AML-193 (cell line): ENCODE measurements around the gene C21orf91.

Experiments
- DNase-seq, 2 experiments: peaks; one replicate each; lab custom pipeline; 2025; lab: John Stamatoyannopoulos, UW

Gene C21orf91

DNA sequence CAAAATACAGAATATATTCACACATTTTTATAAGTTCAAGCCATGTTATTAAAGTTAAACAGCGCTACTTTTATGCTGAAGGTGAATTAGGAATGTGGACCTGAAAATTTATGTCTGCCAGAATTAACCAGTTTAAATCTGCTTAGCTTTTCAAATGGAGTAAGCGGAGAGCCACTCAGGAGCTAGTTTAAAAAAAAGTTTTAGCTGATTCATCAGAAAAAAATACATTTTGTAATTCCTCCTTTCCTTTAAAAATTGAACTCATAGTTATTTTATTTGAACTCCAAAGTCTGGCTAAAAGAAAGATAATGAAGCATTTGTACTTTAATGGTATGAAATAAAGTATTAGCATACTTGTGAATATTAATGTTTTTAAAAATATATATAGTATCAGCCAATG lies 21.2 kb downstream of the C21orf91 start:
- DNase-seq, result no peak

DNA sequence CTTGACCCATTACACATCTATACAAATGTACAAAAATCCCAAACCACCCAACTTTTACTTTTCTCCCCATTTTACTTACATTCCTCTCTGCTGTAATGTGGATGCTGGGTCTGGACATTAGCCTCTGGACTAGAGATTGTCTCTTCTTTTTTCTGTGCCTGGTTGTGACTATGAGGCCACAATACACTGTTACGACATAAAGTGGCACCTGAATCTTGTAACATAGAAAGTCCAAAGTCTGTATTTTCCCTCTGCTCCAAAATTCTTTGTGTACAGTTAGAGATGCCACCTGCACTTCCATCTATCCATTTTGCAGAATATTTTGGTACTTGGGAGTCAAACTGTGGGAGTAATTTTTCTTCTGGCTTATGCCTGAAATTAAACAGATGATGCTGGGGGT lies 22.7 kb downstream of the C21orf91 start:
- no peak for DNase-seq

DNA sequence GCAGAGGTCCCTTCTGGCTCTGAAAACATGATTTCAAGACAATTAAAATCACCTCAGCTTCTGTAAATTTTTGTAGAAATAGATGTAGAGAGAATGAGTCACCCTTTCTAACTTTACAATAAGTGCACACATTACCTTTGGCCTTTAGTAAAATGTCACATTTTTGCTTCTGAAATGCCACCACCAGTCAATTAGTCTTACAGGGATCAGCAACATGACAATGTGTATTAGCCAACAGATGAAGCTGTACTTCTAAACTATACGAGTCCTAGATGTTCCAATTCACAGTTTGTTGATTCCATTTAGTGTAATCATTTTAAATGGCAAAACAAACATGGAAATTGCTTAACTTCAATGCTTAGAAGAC lies 23.1 kb downstream of the C21orf91 start:
- DNase-seq, result no peak

DNA sequence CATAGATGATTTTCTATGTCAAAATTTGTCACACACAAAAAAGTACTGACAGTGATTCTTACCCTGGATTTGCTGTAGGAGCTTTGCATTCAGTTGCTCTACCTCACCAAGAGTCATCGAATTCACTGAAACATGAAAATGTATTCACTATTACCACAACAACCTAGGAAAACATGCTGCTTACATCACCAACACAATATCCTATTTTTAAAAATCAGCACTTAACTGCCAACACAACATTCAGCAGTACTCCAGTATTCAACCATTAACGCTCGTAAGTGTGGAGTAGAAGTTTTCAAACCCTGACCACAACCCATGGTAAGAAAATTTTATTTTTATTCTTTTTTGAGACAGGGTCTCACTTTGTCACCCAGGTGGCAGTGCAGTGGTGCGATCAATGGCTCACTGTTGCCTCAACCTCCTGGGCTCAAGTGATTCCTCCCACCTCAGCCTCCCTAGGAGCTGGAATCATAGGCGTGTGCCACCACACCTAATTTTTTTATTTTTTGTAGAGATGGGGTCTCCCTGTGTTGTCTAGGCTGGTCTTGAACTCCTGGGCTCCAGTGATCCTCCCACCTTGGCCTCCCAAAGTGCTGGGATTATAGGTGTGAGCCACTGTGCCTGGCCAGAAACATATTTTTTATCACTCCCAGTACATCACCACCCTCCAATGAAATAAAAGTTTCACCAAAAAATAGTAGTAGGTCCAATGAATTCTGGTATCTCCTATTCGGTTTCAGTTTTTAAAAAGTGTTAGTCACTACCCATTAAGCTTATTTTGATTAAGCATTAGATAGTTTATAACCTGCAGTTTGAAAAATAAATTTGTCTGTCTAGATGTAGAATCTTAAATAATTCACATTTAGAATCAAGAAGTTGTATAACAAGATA lies 23.8 kb downstream of the C21orf91 start:
- DNase-seq, result no peak

DNA sequence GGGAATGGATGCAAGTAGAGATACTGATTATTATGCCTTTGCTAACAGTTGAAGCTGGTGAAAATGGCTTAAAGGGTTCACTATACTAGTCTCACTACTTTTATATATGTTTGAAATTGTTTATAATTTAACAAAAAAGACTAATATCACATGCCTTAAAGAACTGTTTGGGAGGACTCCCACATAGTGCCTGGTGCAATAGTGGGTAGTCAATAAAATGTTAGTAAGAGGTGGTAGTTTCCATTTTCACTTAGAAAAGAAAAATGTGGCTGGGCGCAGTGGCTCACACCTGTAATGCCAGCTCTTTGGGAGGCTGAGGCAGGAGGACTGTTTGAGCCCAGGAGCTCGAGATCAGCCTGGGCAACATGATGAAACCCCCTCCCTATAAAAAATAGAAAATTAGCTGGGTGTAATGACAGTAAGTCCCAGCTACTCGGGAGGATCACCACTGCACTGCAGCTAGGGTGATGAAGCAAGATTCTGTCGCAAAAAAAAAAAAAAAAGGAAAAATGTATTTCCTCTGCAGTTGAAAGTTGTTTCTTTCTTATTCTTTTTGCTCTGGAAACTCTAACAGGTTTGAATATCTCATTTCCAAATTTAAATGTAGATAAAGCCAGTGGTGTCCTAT lies 24.5 kb downstream of the C21orf91 start:
- DNase-seq, result no peak

DNA sequence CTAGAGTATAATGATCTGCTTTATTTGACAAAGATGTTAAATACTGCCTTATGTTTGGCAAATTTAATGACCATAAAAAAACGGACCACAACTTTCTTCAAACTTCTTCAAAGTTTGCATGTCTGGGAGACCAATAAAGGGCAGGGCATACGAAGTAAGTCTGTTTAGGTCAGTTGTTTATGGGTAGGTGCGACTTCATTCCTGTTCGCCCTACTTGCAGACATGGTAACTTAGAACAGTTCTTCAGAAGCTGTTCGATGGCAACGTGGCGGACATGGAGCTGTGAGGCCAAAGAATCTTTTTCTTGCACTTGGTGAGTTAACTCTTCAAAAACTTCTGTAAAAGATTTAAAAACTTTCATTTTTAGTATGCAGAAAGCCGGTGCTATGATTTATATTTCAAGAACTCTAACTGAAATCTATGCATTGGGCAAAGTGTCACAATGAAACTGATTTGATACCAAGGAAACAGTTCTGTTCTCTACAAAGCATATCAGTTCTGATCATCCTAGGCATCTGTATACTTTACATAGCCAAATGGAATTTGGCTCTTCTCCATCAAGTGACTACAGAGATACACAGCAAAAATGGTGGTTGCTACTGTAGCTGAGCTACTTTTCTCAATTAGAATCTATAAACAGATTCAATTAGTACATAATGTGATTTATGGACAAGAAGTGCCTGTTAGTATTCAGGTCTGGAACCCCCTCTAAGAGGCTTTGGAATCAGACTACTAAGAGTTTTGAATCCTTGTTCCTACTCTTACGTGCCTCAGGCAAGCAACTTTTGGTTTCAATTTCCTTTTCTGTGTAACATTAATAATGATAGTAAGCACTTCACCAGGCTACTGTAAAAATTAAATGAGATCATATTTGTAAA lies 25.7 kb downstream of the C21orf91 start:
- no peak for DNase-seq

DNA sequence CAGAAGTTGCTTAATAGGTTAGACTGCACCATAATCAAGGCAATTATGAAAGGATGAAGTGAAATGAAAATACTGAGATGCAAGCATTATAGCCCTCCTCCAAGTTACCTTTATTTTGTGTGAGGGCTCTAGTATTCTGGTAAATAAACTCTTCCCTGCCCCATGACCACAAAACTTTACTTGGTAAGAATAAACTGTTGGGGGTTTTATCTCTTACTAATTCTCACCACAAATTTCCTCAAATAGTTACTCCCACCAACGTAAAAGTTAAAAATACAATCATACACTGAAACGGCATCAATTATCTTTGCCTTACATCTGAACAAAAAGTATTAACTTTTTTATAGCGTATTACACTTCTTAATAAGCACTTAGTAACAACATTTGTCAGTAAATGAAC lies 29.5 kb downstream of the C21orf91 start:
- no peak for DNase-seq

DNA sequence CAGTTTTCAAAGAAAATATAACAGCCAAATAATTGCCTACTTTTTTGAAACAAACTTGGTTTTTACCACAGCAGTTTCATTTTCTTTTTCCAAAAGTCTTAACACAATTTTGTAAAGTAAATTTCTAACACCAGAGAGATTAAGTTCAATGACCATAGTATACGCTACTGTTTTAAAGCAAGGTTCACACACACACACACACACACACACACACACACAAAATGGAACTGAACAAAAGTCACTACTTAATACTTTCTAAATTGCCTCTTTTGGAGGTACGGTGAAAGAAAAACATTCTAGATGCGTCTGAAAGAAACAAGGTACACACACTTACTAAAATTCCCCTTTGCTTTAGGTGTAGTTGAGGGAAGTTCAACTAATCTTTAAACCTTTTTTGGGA lies 30.1 kb downstream of the C21orf91 start:
- DNase-seq, result no peak

DNA sequence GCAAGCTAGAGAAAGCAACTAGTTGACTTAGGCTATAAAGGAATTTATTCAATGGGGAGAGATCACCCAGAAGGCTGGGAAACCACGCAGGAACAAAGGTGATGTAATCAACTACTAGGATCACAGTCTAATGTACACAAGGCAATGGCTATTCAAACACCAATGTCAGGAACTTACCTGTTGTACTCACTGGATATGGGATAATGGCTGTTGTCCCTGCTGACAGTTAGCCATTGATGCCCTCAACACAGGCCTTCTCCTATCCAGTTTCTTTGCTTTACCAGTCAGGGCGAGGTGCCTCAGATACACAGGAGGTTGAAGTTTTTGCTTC lies 32.3 kb downstream of the C21orf91 start:
- no peak for DNase-seq

DNA sequence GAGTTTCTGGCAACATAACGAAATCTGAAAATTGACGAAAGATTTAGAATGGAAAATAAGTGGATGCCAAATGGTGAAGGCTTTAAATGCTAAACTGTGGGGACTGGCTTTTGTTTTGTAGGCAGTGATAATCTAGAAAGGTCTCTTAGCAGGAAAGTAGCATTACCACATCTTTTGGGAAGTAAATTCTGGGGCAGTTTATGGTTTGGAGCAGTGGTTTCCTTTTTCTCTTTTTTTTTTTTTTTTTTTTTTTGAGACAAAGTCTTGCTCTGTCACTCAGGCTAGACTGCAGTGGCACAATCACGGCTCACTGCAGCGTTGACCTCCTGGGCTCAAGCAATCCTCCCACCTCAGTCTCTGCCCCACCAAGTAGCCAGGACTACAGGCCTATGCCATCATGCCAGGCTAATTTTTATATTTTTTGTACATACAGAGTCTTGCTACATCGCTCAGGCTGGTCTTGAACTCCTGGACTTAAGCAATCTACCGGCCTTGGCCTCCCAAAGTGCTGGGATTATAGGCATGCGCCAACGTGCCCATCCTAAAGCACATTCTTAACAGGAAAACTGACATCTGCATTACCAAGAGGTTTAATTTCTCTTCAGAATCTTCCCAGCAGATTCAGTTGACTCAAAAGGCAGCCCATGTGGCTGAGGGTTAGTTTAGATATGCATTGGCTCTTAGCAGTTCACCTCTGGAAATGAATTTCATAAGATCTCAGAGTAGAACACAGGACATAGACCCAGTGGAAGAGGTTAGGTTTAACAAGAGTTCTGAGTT lies 32.9 kb downstream of the C21orf91 start:
- DNase-seq, result peak; percentile 15 to 22

DNA sequence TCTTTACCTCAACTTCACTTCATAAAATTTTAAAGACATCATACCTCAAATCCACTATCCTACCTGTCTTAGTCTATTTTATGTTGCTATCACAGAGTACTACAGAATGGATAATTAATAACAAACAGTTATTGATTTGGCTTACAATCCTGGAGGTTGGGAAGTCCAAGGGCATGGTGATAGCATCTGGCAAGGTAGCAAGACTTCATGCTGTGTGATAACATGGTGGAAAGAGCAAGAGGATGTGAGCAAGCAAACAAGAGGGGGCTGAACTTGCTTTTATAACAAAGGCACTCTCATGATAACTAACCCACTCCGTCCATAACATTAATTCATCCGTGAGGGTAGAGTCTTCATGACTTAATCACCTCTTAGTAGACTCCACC lies 33.8 kb downstream of the C21orf91 start:
- no peak for DNase-seq

DNA sequence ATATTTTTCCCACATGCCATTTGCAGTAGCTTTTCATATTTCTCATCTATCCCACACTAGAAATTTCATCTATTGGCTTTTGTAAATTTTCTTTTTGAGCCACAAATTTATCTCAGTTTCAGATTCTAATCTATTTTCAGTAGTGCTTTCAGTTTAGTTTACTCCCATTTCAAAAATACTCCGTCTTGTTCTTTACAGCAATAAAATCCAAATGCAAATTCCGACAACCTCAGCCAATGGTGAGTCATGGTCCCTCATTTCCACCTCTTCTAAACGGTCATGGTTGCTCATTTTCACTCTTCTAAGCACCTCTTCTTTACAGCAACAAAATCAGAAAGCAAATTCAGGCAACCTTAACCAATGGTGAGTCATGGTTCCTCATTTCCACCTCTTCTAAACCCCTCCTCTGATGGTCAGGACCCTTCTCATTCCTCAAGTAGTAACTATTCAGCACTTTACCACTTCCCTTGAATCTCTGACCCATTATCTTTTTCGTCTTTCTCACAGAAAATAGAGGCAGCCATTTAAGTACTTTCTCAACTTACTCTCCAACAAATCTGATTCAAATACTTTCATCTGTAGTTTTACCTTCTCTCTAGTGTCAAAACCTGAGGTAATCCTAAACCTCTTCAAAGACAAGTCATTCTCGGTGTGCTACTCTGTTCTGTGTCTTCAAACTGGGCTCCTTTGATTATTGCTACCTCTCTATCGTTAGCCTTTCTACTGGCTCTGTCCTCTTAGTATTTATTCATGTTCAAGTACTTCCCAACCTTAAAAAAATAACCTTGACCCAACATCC lies 34.4 kb downstream of the C21orf91 start:
- peak; percentile 24 to 28 for DNase-seq

DNA sequence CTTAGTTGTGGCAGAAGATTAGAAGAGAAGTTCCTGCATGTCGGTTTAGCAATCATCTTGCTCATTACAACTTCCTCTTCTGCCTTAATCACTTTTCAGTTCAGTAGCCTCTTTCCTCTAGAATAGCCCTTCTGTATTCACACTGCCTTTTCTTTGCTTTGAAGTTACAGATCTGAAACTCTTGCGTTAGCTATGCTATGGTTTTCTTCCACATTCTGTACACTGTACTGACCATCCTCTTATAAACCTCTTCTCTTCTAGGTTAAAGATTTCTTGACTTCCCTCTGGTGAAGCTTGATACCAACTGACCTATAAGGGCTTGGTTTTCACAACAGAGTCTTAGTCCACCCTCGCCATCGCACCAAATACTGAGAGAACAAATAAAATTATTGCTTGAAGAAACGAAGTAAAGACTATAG lies 35.0 kb downstream of the C21orf91 start:
- peak; percentile 87 to 89 for DNase-seq

DNA sequence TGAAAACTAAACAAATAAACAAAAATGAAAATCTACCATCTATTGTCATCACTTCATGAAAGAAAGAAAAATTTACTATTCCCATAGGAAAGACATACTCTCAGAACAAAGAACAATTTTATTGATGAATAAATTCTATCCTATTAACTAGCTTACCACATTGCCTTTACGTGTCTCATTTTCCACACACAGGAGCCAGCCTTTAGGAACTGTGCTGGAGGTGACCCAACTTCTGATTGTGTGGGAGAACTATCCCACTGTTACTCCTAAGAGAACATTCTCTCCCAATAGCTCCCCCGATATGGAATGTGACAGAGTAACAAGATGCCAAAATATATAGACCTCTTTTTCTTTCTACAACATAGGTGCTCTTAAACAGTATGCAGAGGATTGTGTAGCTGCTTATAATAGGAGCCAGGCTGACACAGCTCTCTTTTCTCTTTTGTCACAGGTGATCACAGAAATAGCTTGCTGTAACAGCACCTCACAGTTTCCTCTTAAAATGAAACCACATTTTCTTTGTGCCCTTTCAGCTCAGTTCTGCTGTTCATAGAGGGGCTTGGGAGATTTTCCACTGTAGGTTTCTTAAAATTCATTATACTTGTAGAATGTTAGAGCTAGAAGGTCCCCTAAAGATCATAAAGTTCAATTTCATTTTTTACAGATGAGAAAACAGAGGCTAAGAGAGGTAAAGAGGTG lies 35.5 kb downstream of the C21orf91 start:
- peak; percentile 61 to 77 for DNase-seq

DNA sequence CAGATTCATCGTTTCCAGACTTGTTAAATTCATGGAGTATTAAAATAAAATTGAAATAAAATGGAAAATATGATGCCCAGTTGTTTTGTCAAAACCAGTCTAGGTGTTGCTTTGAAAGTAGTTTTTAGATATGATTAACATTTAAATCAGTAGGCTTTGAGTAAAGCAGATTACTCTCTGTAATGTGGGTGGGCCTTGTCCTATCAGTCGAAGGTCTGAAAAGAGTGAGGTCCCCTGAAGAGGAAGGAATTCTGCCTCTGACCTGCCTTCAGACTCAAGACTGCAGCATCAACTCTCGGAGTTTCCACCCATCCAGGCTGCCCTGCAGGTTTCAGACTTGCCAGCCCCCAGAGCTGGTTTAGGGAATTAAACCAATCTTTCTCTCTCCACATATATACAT lies 36.2 kb downstream of the C21orf91 start:
- DNase-seq, result no peak

DNA sequence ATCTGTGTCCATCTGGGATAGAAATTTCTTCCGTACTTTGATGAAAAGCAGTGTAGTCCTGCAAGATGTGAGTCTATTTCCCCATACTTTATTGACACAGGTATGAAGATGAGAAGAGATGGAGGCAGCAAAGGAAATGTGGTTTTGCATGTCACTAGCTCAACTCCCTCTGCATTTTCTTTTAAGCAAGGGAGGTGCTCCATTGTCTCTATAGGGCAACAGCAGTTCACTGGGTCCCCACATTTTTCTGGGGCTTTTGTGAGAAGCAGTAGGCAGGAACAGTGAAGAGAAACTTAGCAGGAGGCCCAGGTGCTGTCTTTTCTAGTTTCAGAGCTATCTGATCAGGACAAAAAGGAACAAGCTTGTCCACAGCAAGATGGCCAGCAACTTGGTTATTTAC lies 37.1 kb downstream of the C21orf91 start:
- DNase-seq, result no peak

DNA sequence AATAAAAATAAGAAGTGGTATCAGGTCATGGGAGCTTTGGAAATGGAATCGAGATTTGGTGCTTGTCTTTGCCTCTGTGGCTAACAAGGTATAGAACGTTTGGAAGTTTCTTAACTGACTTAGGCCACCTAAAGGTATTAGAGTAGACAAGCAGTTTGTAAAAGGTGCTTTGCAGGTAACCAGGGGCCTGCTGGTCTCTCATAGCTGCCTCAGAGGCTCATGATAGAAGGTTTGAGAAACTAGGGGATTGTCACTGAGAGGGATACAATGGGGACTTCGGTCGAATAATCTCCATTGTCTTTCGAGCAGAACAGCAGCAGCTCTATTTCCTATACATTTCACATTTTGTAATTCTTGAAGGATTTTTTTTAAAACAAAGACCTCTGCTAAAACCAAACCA lies 37.6 kb downstream of the C21orf91 start:
- DNase-seq, result no peak

DNA sequence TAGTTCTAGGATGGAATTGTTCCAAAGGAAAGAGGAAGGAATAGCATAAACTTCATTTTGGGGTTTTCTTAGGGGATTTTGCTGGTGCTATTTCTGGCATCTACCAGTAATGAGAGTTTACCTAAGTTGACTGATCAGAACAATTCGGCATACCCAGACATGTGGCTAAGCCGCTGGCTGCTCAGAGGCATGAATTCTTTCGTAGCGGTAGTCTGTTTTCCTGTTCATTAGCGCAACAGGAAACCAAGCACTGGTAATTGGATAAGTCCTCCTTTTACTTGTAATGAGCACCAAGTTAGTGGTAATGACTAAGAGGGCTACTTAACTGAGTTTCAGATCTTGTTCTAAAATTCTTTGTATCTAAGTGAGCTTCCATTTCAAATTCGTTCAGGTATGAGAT lies 38.6 kb downstream of the C21orf91 start:
- peak; percentile 33 to 49 for DNase-seq

DNA sequence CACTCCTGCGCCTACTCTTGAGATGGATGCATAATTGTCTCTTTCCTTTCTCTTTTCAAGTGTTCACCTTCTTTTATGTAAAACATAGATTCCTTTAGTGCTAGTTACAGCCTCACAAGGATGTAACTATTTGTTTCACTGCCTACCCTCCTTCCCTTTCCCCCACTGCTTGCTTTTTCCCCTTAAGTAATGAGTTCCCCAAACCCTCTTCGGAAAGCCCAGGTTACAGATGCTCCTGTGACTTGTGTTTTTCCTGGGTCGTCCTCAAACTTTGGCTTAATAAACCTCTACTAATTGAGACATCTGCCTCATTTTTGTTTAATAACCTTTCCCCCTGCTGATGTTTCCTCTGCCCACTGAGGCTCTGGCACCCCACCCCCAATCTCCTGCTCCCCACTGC lies 39.2 kb downstream of the C21orf91 start:
- no peak for DNase-seq

DNA sequence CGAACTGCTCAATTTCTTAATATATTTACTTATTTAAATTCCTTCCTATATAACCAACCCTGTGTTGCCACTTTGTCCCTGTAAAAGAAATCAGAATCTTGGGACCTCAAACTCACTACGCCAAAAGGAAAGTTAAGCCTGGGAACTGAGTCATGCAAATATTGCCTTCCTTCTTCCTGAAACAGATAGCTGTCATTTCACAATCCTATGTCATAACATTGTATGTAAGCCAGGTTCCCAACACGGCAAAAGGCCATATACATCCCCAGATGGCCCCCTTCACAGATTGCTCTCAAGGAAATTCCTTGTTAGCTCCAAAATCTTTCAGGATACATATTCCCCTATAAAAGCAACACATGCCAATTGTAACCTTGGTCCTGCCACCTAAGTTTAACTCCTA lies 39.7 kb downstream of the C21orf91 start:
- peak; percentile 66 to 84 for DNase-seq
